Lung (tissue), 13 donors: ENCODE data around the gene ADGRD1. TPM values are rescaled to one million over a fixed set of nuclear protein-coding genes. Genes with fewer than 3 reads are reported as not detected.

Experiments used
- ATAC-seq: fragments of 200-7000 bp; cut with Tn5 transposase; one replicate; pipeline ENCODE4 v1.9.1; 2020; ENCODE audit warnings: moderate number of reproducible peaks; ENCODE audit not compliant: insufficient read depth, low FRiP score
- DNase-seq, 3 donors: peaks; one replicate each; pipeline ENCODE4 v3.0.0-alpha.2; 2013 to 2017
- H3K27ac ChIP-seq, 2 donors: one replicate each; pipeline ENCODE4 v1.5.1; 2013; ENCODE audit warnings: mild to moderate bottlenecking in 2 of 2, moderate library complexity in 2 of 2, control low read depth in 1 of 2, inconsistent platforms in 1 of 2, low read depth in 1 of 2, low read length in 1 of 2
- H3K27me3 ChIP-seq, 3 donors: one replicate each; pipeline ENCODE4 v1.5.1; 2013; ENCODE audit warnings: low read length in 2 of 3; ENCODE audit not compliant: control insufficient read depth in 3 of 3, insufficient read depth in 3 of 3
- H3K36me3 ChIP-seq, 4 donors: one replicate each; pipeline ENCODE4 v1.5.1; 2013; ENCODE audit warnings: low read length in 4 of 4, mild to moderate bottlenecking in 1 of 4, moderate library complexity in 1 of 4; ENCODE audit not compliant: control insufficient read depth in 4 of 4, insufficient read depth in 4 of 4
- H3K4me1 ChIP-seq, 5 donors: one replicate each; pipeline ENCODE4 v1.5.1; 2013; ENCODE audit warnings: low read length in 5 of 5, mild to moderate bottlenecking in 2 of 5, moderate library complexity in 1 of 5; ENCODE audit not compliant: control insufficient read depth in 5 of 5, insufficient read depth in 5 of 5
- H3K4me3 ChIP-seq: one replicate; pipeline ENCODE4 v1.5.1; 2013; ENCODE audit warnings: mild to moderate bottlenecking, control low read depth, moderate library complexity
- H3K9ac ChIP-seq, 2 donors: one replicate each; pipeline ENCODE4 v1.5.1; 2013; ENCODE audit warnings: low read length in 2 of 2, control low read depth in 1 of 2; ENCODE audit not compliant: insufficient read depth in 1 of 2
- H3K9me3 ChIP-seq, 4 donors: one replicate each; pipeline ENCODE4 v1.5.1; 2013; ENCODE audit warnings: low read length in 3 of 4, mild to moderate bottlenecking in 1 of 4, moderate library complexity in 1 of 4; ENCODE audit not compliant: control insufficient read depth in 4 of 4, insufficient read depth in 3 of 4
- CTCF ChIP-seq: IDR thresholded peaks from 2 replicates; pipeline ENCODE4 v1.5.1; 2012; ENCODE audit warnings: mild to moderate bottlenecking; ENCODE audit errors: control extremely low read depth, extremely low read depth
- WGBS, 2 donors: extraction: QIAGEN DNeasy Blood & Tissue Kit; methylation state at CpG; one replicate each; pipeline ENCODE4 v1.1.7; 2013; 5-methylcytosine and 5-hydroxymethylcytosine counted together
- polyA plus RNA-seq, 2 donors: library from polyadenylated mRNA; stranded (reverse); fragments of 200-250 nt; gene quantifications; one replicate each; pipeline ENCODE4 v1.2.1, GENCODE V29; 2013
- small RNA-seq: library from RNA; depleted of rRNA; stranded (forward); fragments of <200 nt; gene quantifications from one replicate; pipeline ENCODE3, GENCODE V24; 2014; ENCODE audit warnings: low replicate concordance
- total RNA-seq, 2 donors: library from RNA; depleted of rRNA in 1 of 2; stranded (reverse); fragments of >200 nt in 1 of 2; gene quantifications; one replicate each; pipeline ENCODE4 v1.2.1, GENCODE V29; 2014 to 2021
- donor health status: control.
- donor health status: control.
- donor health status: Bipolar disorder and iron deficiency.
- donor health status: healthy.
- donor health status: DM: yes; HTN: yes; CAD: no.

The ADGRD1 gene
- total and polyA plus RNA-seq, 4 donors, result 23.5 to 85.6 (median 46.7) TPM

DNA sequence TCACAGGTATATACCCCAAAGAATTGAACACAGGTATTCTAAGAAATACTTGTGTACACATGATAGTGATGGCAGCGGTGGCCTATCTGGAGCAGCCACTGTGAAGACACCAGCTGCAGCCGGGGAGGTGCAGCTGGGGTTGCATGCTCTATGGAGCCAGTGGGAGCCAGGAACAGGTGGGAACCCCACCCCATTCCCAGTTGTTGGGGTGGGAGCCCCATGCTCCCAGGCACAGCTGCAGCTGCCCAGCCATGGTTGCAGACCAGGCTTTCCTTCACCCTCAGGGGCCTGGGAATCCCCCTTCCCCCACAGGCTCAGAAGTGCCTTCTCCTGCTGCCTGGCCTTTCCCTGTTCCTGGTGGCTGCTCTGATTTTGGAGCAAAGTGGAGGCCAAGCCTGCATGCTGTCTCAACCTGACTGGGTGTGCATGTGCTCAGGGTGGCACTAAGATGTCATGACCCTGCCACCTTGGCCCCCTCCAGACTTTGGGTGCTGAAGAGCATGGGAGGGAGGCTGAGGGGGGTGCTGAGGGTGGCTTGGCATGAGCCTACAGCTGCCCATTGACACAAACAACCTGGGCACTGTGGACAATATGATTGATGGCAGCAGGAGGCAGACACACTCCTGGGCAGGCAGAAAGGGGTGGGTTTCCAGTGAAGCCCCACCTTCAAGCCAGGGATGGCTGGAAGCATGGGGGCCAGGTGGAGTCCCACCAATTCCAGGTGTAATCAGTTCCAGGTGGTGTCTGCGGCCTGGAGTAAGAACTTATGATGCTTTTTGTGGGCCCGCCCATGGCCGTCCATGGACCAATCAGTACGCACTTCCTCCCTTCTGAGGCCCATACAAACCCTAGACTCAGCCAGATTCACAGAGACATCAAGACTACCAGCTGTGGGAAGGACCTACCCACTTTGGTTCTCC is 234.7 kb downstream of the ADGRD1 start:
- DNase-seq, result no peak
- WGBS, 2 donors, result 95 to 97% methylated on average over 6 of the region's 6 CpGs

GRCh38 chr12:131189781-131190180 is 236.1 kb downstream of the ADGRD1 start:
- H3K27me3 ChIP-seq, result peaks cover 0 to 2% (median 0%) of the 10 kb centered on the region in 3 donors
- H3K27ac ChIP-seq, result no peak overlapping the region
- DNase-seq (no peak), ATAC-seq (no peak)
- H3K9ac ChIP-seq, result no peak overlapping the region
- H3K36me3 ChIP-seq, result no peaks in the 10 kb centered on the region
- H3K4me1 ChIP-seq, result no peaks in the 10 kb centered on the region
- TF ChIP-seq CTCF, result no peak
- WGBS, 2 donors, result 82 to 93% methylated on average over 1 of the region's 1 CpG
- no peak overlapping the region for H3K4me3 ChIP-seq
- H3K9me3 ChIP-seq, result peaks cover 0 to 8% (median 0%) of the 10 kb centered on the region in 4 donors

More for the DNA sequence above, 234.7 kb downstream of the ADGRD1 start:
- no peaks in the 10 kb centered on the region for H3K36me3 ChIP-seq
- H3K27me3 ChIP-seq, result peaks cover 0 to 2% (median 0%) of the 10 kb centered on the region in 3 donors
- TF ChIP-seq CTCF, result no peak
- H3K4me3 ChIP-seq, result no peak overlapping the region
- no peak overlapping the region for H3K27ac ChIP-seq
- no peak for ATAC-seq
- H3K9ac ChIP-seq, result no peak overlapping the region
- no peaks in the 10 kb centered on the region for H3K4me1 ChIP-seq
- peaks cover 0 to 9% (median 1%) of the 10 kb centered on the region in 4 donors for H3K9me3 ChIP-seq

DNA sequence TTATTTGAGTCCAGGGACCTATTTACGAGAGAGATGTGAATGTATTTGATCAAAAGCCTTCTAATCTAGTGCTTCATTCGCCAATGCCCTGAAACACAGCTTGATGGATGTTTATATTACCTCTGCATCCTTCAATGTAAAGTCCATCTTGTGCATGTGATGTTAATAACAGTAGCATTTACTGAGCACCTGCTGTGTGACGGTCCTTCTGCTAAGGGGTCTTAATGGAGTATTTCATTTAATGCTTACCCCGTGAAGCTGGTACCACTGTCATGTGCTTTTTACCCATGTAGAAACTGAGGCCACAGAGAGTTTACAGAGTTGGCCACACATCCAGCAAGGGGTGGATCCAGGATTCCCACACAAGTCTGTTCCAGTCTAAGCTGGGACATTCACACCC is 237.3 kb downstream of the ADGRD1 start:
- no peak for ATAC-seq
- no peak for DNase-seq

More for the DNA sequence above, 237.3 kb downstream of the ADGRD1 start:
- Histone ChIP-seq H3K4me1 (no peaks in the 10 kb centered on the region), H3K27me3 (peaks cover 0 to 2% (median 0%) of the 10 kb centered on the region in 3 donors), H3K9ac (no peak overlapping the region), H3K4me3 (no peak overlapping the region), H3K9me3 (peaks cover 0 to 5% (median 0%) of the 10 kb centered on the region in 4 donors), H3K36me3 (no peaks in the 10 kb centered on the region), H3K27ac (no peak overlapping the region)
- no peak for TF ChIP-seq CTCF
- WGBS, 2 donors, result 85 to 89% methylated on average over 4 of the region's 4 CpGs

Small RNA genes within 50 kb of the gene (small RNA-seq; reads per million reads assigned to genes)
- gene RF00019, result not detected

Other genes with a start within 250 kb of the ADGRD1 start
- 1 to 10 TPM; 1.7 to 2.9 TPM for gene RIMBP2, start 237.6 kb upstream of the ADGRD1 start, total RNA-seq
- under 1 TPM; 0.05 to 0.16 TPM for gene RIMBP2, start 237.6 kb upstream of the ADGRD1 start, polyA plus RNA-seq
- gene STX2, start 114.7 kb upstream of the ADGRD1 start, total RNA-seq, result 10 to 100 TPM; 19.4 to 28.4 TPM
- 10 to 100 TPM; 11.9 to 22.4 TPM for gene STX2, start 114.7 kb upstream of the ADGRD1 start, polyA plus RNA-seq
- gene RAN, start 81.8 kb upstream of the ADGRD1 start, total RNA-seq, result 100 to 1,000 TPM; 210 to 505 TPM
- 100 to 1,000 TPM; 212 to 495 TPM for gene RAN, start 81.8 kb upstream of the ADGRD1 start, polyA plus RNA-seq